ENCODE measurements around the gene SUFU. TPM values are rescaled to one million over a fixed set of nuclear protein-coding genes. Genes with fewer than 3 reads are reported as not detected.

SUFU gene
- total and polyA plus RNA-seq, 2 donors from 2014 or later = 6.5 to 18.9 TPM

DNA sequence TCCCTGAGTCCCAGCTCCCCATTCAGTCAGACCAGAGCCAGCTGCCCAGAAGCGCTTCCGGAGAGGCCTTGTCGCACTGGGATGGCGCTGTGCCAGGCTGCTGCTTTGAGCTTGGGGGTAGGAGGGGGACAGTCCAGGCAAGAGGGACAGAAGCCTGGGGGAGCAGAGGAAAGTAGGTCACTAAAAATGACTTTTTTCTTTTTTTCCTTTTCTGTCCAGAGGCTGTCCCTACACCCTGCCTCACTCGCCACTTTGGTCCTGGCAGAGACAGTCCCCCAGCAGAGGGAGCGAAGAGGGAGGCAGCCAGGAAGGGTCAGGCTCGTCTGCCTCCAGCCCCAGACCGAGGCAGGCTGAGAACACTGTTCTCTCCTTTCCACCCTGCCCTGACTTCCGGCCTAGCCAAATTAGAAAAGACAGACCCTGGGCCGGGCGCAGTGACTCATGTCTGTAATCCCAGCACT, 124.7 kb downstream of the SUFU start:
- peaks cover 10 to 53% (median 34%) of the 10 kb centered on the region in 3 donors for H3K4me1 ChIP-seq (ENCODE audit: control insufficient read depth in 2 of 3, insufficient read depth in 2 of 3, low read depth in 1 of 3, low read length in 3 of 3)

DNA sequence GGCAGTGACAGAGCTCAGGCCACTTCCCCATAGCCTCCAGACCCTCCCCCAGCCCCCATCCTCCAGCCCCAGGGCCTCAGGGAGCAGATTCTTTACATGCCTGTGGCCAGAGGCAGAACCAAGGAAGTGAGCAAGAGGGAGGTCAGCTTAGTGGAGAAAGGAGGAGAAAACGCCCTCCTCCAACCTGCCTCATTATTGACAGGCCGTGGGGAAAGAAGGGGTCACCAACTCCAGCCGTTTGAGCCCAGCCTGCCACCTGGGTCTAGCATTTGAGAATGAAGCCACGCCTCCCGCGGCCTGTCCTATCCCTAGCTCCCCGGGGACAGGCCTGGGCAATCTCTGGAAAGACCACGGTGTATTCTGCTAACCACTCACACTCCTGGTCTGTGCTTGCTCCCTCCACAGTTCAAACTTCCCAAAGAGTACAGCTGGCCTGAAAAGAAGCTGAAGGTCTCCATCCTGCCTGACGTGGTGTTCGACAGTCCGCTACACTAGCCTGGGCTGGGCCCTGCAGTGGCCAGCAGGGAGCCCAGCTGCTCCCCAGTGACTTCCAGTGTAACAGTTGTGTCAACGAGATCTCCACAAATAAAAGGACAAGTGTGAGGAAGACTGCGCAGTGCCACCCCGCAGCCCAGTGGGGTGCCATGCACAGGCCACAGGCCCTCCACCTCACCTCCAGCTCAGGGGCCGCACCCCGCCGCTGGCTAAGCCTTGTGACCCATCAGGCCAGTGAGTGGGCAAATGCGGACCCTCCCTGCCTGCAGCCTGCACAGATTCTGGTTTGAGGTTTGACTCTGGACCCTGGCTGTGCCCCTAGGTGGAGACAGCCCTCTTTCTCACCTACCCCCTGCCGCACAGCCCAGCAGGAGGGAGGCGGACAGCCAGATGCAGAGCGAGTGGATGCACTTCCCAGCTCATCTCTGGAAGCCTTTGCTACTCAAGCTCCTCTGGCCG, 126.2 kb downstream of the SUFU start:
- DNase-seq (peak; percentile 81 to 93 (median 88)), FAIRE-seq (no peak)
- intact Hi-C loops (cut with DNase I) = no loop called here

More for the DNA sequence above, 124.7 kb downstream of the SUFU start:
- intact Hi-C loops (cut with DNase I) = no loop called here
- Histone ChIP-seq H3K27me3 (ENCODE audit: control insufficient read depth, insufficient read depth, low read length) (no peaks in the 10 kb centered on the region), H3K27ac (ENCODE audit: low read depth in 2 of 2, low read length in 2 of 2) (peak overlapping the region; percentile 90 to 91), H3K36me3 (ENCODE audit: control insufficient read depth in 2 of 3, insufficient read depth in 3 of 3, low read length in 3 of 3) (peaks cover 0 to 6% (median 5%) of the 10 kb centered on the region in 3 donors), H3K4me3 (ENCODE audit: low read length in 3 of 3) (no peak overlapping the region), H3K9ac (ENCODE audit: low read length in 3 of 3) (peak overlapping the region in 1 of 3 donors; percentile 43), H3K9me3 (ENCODE audit: control insufficient read depth in 2 of 3, insufficient read depth in 1 of 3, low read length in 3 of 3) (no peaks in the 10 kb centered on the region)
- FAIRE-seq (no peak), DNase-seq (peak in 3 of 5 donors; percentile 53 to 94 (median 73))
- TF ChIP-seq, protein P1, sequence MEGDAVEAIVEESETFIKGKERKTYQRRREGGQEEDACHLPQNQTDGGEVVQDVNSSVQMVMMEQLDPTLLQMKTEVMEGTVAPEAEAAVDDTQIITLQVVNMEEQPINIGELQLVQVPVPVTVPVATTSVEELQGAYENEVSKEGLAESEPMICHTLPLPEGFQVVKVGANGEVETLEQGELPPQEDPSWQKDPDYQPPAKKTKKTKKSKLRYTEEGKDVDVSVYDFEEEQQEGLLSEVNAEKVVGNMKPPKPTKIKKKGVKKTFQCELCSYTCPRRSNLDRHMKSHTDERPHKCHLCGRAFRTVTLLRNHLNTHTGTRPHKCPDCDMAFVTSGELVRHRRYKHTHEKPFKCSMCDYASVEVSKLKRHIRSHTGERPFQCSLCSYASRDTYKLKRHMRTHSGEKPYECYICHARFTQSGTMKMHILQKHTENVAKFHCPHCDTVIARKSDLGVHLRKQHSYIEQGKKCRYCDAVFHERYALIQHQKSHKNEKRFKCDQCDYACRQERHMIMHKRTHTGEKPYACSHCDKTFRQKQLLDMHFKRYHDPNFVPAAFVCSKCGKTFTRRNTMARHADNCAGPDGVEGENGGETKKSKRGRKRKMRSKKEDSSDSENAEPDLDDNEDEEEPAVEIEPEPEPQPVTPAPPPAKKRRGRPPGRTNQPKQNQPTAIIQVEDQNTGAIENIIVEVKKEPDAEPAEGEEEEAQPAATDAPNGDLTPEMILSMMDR (IDR thresholded peaks at IDR 0.05; ENCODE audit: borderline replicate concordance, extremely low read depth, insufficient read depth) = no peak

GRCh38 chr10:102630663-102631062, 126.9 kb downstream of the SUFU start:
- H3K36me3 ChIP-seq (ENCODE audit: control insufficient read depth in 2 of 3, insufficient read depth in 3 of 3, low read length in 3 of 3) = peaks cover 0 to 6% (median 5%) of the 10 kb centered on the region in 3 donors
- H3K9me3 ChIP-seq (ENCODE audit: control insufficient read depth in 2 of 3, insufficient read depth in 1 of 3, low read length in 3 of 3) = no peaks in the 10 kb centered on the region
- TF ChIP-seq, protein P1 (IDR thresholded peaks at IDR 0.05; ENCODE audit: borderline replicate concordance, extremely low read depth, insufficient read depth) = no peak
- H3K27ac ChIP-seq (ENCODE audit: low read depth in 2 of 2, low read length in 2 of 2) = no peak overlapping the region
- FAIRE-seq = no peak
- intact Hi-C loops (cut with DNase I) = no loop called here
- no peak overlapping the region for H3K9ac ChIP-seq (ENCODE audit: low read length in 3 of 3)
- no peaks in the 10 kb centered on the region for H3K27me3 ChIP-seq (ENCODE audit: control insufficient read depth, insufficient read depth, low read length)
- no peak overlapping the region for H3K4me3 ChIP-seq (ENCODE audit: low read length in 3 of 3)
- H3K4me1 ChIP-seq (ENCODE audit: control insufficient read depth in 2 of 3, insufficient read depth in 2 of 3, low read depth in 1 of 3, low read length in 3 of 3) = peaks cover 6 to 46% (median 23%) of the 10 kb centered on the region in 3 donors
- peak in 2 of 5 donors; percentile 39 to 42 for DNase-seq

More for the DNA sequence above, 126.2 kb downstream of the SUFU start:
- H3K9ac ChIP-seq (ENCODE audit: low read length in 3 of 3) = no peak overlapping the region
- TF ChIP-seq, protein P1 (IDR thresholded peaks at IDR 0.05; ENCODE audit: borderline replicate concordance, extremely low read depth, insufficient read depth) = no peak
- H3K27ac ChIP-seq (ENCODE audit: low read depth in 2 of 2, low read length in 2 of 2) = peak overlapping the region; percentile 3 to 32
- no peaks in the 10 kb centered on the region for H3K9me3 ChIP-seq (ENCODE audit: control insufficient read depth in 2 of 3, insufficient read depth in 1 of 3, low read length in 3 of 3)
- H3K27me3 ChIP-seq (ENCODE audit: control insufficient read depth, insufficient read depth, low read length) = no peaks in the 10 kb centered on the region
- no peak overlapping the region for H3K4me3 ChIP-seq (ENCODE audit: low read length in 3 of 3)
- peaks cover 10 to 53% (median 29%) of the 10 kb centered on the region in 3 donors for H3K4me1 ChIP-seq (ENCODE audit: control insufficient read depth in 2 of 3, insufficient read depth in 2 of 3, low read depth in 1 of 3, low read length in 3 of 3)
- peaks cover 0 to 6% (median 5%) of the 10 kb centered on the region in 3 donors for H3K36me3 ChIP-seq (ENCODE audit: control insufficient read depth in 2 of 3, insufficient read depth in 3 of 3, low read length in 3 of 3)
